ENCODE data around the gene KIAA1328.

DNA sequence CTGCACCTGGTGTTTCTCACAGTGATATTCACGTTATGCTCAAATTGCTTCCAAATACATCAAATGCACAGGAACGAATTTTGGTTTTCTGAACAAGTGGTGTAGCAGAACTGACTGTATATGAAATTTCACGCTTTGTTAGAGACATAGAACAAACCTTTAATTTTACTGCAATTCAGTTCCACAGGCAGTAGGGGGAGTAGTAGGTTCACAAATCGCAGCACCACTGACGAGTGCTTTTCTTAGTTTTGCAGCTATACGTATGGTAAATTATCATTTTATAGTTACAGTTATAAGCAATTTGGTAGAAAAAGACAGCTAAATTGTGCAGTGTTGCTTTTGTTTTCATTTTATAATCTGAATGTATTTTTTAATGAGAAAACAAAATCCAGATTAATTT lies 113.3 kb downstream of the KIAA1328 start:
- TF ChIP-seq, protein P1, sequence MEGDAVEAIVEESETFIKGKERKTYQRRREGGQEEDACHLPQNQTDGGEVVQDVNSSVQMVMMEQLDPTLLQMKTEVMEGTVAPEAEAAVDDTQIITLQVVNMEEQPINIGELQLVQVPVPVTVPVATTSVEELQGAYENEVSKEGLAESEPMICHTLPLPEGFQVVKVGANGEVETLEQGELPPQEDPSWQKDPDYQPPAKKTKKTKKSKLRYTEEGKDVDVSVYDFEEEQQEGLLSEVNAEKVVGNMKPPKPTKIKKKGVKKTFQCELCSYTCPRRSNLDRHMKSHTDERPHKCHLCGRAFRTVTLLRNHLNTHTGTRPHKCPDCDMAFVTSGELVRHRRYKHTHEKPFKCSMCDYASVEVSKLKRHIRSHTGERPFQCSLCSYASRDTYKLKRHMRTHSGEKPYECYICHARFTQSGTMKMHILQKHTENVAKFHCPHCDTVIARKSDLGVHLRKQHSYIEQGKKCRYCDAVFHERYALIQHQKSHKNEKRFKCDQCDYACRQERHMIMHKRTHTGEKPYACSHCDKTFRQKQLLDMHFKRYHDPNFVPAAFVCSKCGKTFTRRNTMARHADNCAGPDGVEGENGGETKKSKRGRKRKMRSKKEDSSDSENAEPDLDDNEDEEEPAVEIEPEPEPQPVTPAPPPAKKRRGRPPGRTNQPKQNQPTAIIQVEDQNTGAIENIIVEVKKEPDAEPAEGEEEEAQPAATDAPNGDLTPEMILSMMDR (conservative IDR thresholded peaks at IDR 0.05): peak; percentile 82
- TF ChIP-seq ZFX (IDR thresholded peaks at IDR 0.05): no peak

Data from C4-2B (cell line).